ENCODE measurements around the gene OR6B1.
"Not testable (repeated sequence)": the region's sequence is repeated elsewhere in the genome, so short reads cannot be mapped to it uniquely, and the experiment has no call there.

The OR6B1 gene

GRCh38 chr7:144006029-144006691 lies 6.0 kb downstream of the OR6B1 start:
- no peak for DNase-seq (ENCODE audit: low read depth)

DNA sequence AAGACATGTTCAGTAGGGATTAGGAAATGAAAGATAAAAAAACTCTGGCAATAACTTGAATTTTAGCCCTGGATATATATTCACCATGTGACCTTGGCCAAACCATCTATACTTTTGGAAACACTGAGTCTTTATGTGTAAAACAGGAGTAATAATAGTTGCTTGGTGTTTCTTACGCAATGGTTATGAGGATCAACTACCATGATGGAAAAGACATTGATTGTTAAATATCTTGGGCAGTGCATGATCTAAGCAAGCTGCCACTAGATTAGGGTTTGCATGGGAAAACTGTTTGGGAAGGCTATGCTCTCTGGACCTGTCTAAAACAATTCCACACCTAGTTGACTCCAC lies 6.5 kb downstream of the OR6B1 start:
- no peak for DNase-seq (ENCODE audit: low read depth)

DNA sequence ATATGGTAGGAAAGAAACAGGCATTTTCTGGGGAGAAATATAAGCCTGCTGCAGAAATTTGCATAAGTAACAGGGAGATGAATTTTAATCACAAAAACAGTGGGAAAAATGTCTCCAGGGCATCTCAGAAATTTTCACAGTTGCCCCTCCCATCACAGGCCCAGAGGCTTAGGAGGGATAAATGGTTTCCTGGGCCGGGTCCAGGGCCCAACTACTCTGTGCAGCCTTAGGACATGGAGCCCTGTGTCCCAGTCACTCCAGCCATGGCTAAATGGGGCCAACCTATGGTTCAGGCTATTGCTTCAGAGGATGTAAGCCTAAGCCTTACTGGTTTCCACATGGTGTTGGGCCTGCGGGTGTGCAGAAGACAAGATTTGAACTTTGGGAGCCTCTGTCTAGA lies 9.2 kb downstream of the OR6B1 start:
- no peak for DNase-seq (ENCODE audit: low read depth)

DNA sequence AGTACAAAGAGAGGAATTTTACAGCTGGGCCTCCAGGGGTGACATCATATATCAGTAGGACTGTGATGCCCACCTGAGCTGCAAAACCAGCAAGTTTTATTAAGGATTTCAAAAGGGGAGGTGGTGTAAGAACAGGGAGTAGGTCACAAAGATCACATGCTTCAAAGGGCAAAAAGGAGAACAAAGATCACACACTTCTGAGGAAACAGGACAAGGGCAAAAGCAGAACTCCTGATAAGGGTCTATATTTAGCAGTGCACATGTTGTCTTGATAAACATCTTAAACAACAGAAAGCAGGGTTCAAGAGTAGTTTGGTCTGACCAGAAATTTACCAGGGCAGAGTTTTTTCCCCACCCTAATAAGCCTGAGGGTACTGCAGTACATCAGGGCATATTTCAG lies 9.9 kb downstream of the OR6B1 start:
- DNase-seq (ENCODE audit: low read depth) = not testable (repeated sequence)

- DNase-seq (ENCODE audit: low read depth) = not testable (repeated sequence)
These were observed 10.7 kb downstream of the OR6B1 start for GRCh38 chr7:144010821-144011220.

- DNase-seq (ENCODE audit: low read depth) = no peak
These were observed 11.5 kb downstream of the OR6B1 start for GRCh38 chr7:144011458-144012230.

DNA sequence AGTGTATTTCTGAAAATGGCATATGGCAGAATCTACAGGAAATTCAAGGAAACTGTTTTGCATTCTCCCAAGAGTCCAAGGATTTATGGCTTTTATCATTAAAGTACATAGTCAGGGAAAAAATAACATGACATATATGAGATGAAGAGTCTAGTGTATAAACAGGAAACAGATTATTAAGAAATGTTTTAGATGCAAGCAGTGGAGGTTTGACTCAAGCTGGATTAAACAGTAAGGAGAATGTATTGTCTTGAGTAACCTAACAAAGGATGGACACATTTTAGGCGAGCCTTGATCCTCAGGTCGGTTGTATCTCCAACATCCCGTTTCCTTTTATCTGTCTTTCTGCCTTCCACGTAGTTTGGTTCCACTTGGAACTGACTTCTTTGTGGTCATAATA lies 17.9 kb downstream of the OR6B1 start:
- DNase-seq (ENCODE audit: low read depth) = no peak

DNA sequence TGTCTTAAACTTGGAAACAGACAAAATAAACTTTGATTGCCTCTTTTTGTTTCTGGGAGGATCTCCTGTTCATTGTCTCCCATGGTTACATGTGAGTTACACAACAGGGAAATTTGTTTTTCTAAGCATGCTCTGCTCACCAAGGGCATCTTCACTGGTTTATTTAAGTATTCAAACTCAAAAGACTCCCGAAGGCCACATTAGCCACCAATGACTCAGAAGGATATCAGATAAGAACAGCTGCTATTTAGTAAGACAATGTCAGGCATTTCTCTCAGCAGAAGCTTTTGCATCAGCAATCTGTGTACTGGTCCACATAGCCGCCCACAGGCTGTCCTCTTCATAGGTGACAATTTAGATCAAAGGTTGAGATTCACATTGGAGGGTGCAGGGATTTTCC lies 19.3 kb downstream of the OR6B1 start:
- no peak for DNase-seq (ENCODE audit: low read depth)

DNA sequence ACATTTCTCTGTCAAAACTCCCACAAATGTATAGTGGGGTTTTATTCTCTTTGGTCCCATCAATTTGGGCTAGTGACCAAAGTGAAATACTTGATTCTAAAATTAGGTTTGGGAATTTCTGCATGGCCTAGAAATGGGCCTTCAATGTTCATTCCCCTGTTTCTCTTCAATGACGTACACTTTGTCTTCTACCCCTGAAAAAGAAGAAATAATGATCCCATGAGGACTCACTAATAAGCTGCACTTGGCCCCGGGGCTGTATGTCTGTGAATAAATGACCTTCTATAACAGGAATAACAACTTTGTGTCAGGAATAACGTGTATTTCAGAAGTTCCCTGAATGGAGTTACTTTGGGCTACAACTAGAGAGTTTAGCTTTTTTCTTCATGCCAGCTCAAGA lies 20.2 kb downstream of the OR6B1 start:
- no peak for DNase-seq (ENCODE audit: low read depth)

- DNase-seq (ENCODE audit: low read depth) = no peak
These were observed 22.0 kb downstream of the OR6B1 start for GRCh38 chr7:144022169-144022568.

- no peak for DNase-seq (ENCODE audit: low read depth)
These were observed 23.2 kb downstream of the OR6B1 start for GRCh38 chr7:144023171-144023827.

DNA sequence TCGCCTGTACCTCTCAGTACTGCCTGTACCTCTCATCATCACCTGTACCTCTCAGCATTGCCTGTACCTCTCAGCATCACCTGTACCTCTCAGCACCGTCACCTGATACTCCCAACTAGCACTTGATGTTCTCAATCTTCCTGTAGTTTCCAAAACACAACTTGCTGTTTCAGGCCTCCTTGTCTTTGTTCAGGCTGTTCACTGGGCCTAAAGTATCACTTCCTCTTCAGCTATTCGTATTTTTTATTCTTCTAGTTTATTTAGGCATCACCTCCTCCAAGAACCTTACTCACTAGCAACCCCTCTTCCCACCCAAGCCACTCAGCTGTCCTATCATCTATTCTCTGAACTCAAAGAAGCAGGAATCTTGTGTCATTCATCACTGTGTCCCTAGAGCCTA lies 24.1 kb downstream of the OR6B1 start:
- no peak for DNase-seq (ENCODE audit: low read depth)

GRCh38 chr7:144026203-144026883 lies 26.2 kb downstream of the OR6B1 start:
- DNase-seq (ENCODE audit: low read depth) = no peak

- no peak for DNase-seq (ENCODE audit: low read depth)
These were observed 26.9 kb downstream of the OR6B1 start for GRCh38 chr7:144027070-144027469.

GRCh38 chr7:144027974-144028373 lies 27.9 kb downstream of the OR6B1 start:
- DNase-seq (ENCODE audit: low read depth) = no peak

DNA sequence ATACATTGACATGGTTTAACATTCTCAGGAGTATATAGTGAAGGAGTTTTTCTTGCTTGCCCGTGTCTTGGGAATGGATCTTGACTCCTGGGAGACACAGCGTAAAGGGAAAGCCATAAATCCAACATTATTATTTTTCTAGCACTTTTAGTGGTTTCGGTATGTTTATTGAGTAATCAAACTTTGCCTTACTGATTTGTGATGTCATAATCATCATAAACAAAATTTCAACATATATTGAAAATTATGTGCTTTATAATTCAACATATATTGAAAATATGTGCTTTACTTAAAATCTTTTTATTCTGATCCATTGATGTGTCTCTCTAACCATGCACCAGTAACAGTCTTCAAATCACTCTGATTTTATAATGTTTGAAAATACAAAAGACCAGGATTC lies 28.4 kb downstream of the OR6B1 start:
- no peak for DNase-seq (ENCODE audit: low read depth)

- DNase-seq (ENCODE audit: low read depth) = no peak
These were observed 32.4 kb downstream of the OR6B1 start for GRCh38 chr7:144032516-144032915.

- DNase-seq (ENCODE audit: low read depth) = no peak
These were observed 33.0 kb downstream of the OR6B1 start for GRCh38 chr7:144032985-144033709.

GRCh38 chr7:144035385-144035784 lies 35.3 kb downstream of the OR6B1 start:
- DNase-seq (ENCODE audit: low read depth) = no peak

DNA sequence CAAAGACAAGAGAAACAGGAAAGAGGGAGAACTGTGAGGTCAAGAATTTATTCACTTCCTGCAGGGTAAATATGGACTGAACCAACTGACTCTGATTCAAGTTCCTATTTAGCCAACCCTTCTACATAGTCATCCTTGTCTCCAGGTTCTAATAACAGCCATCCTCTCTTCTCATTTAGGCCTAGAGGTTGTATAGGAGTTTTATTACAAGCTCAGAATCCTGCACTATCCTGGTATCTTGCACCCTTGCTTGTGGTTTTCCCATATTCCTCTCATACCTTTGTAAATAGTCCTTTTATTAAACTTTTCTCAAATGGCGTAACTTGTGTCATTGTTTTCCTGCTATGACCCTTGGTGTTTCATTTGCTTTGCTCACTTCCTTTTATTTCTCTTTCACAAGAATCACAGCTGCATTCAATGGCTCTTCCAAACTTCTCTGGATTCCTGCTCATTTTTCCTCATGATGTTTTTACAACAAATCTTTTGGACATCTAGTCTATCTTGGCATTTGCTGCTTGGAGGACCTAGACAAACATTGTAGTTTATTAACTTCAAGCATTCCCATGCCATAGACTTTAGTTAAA lies 36.3 kb downstream of the OR6B1 start:
- no peak for DNase-seq (ENCODE audit: low read depth)

DNA sequence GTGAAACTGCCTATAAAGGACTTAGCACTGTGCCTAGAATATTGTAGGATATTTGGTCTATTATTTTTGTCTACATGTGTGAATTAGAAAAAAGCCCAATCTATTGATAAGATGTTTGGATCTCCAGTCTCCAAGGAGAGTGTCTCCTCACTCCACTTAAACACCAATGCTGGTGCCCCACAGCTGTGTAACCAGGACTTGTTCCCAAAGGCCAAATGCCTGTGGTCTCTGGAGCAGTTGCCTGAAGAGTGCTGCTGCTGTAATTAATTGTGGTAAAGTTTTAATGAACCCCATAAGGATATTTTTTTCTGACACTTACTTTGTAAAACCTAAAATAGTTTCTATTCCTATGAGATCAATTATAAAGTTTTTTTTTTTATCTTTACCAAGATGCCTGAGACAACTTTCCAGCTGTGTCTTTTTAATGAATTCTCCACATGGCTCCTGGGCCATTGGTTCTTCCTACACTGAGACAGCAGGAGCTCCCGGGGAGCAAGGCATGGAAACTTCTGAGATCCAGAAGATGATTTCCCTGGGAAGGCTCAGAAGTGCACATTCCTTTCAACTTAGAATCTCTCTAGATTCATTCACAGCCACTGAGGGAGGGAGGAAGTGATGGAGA lies 37.4 kb downstream of the OR6B1 start:
- no peak for DNase-seq (ENCODE audit: low read depth)

Measured in activated T-cell treated with anti-CD3 and anti-CD28 coated beads for 48 hours (primary cell).